HL-60/S4 (cell line): ENCODE data around the gene KRTAP5-8.
"Not testable (repeated sequence)": the region's sequence is repeated elsewhere in the genome, so short reads cannot be mapped to it uniquely, and the experiment has no call there.

Experiments used
- in situ Hi-C: fragments of 300-500 bp; cut with MboI; formaldehyde crosslinking; loops from 2 replicates; pipeline ENCODE4 v1.14.3; 2022; ENCODE audit warnings: low sequenced_read_pairs

Gene KRTAP5-8

GRCh38 chr11:71567633-71568032 lies 29.8 kb downstream of the KRTAP5-8 start:
- in situ Hi-C loops: not testable (repeated sequence)

- in situ Hi-C loops: no loop called here
Observed at GRCh38 chr11:71568704-71569349, 31.0 kb downstream of the KRTAP5-8 start.

- in situ Hi-C loops: not testable (repeated sequence)
Observed at GRCh38 chr11:71571101-71571850, 33.5 kb downstream of the KRTAP5-8 start.

GRCh38 chr11:71572811-71573210 lies 35.0 kb downstream of the KRTAP5-8 start:
- in situ Hi-C loops: no loop called here

GRCh38 chr11:71574418-71574817 lies 36.6 kb downstream of the KRTAP5-8 start:
- in situ Hi-C loops: no loop called here

GRCh38 chr11:71575723-71576424 lies 38.0 kb downstream of the KRTAP5-8 start:
- in situ Hi-C loops: no loop called here

GRCh38 chr11:71576688-71577465 lies 39.1 kb downstream of the KRTAP5-8 start:
- in situ Hi-C loops: not testable (repeated sequence)

- in situ Hi-C loops: no loop called here
Observed at GRCh38 chr11:71577469-71578004, 39.7 kb downstream of the KRTAP5-8 start.

GRCh38 chr11:71579513-71579912 lies 41.7 kb downstream of the KRTAP5-8 start:
- in situ Hi-C loops: not testable (repeated sequence)

GRCh38 chr11:71580057-71581003 lies 42.5 kb downstream of the KRTAP5-8 start:
- in situ Hi-C loops: no loop called here

GRCh38 chr11:71581826-71582225 lies 44.0 kb downstream of the KRTAP5-8 start:
- in situ Hi-C loops: no loop called here

- in situ Hi-C loops: no loop called here
Observed at GRCh38 chr11:71582309-71582895, 44.6 kb downstream of the KRTAP5-8 start, which contains the start of gene KRTAP5-11. KRTAP5-11 (minus strand) TSS chr11:71582875; CDS start chr11:71582837, 38 bp downstream.

GRCh38 chr11:71582969-71583368 lies 45.1 kb downstream of the KRTAP5-8 start:
- in situ Hi-C loops: not testable (repeated sequence)

GRCh38 chr11:71585673-71586072 lies 47.8 kb downstream of the KRTAP5-8 start:
- in situ Hi-C loops: not testable (repeated sequence)

GRCh38 chr11:71588314-71588713 lies 50.5 kb downstream of the KRTAP5-8 start:
- in situ Hi-C loops: not testable (repeated sequence)
